Tibial nerve (tissue), 4 donors: ENCODE data around the gene PIK3AP1.

Experiments used
- EP300 ChIP-seq, 2 donors: sonication (generic); formaldehyde crosslinking; IDR thresholded peaks; one replicate each; pipeline ENCODE4 v1.6.1; 2017; ENCODE audit warnings: antibody characterized with exemption in 2 of 2, mild to moderate bottlenecking in 1 of 2
- POLR2A ChIP-seq, 2 donors: fragments of 450-650 bp; IDR thresholded peaks; one replicate each; pipeline ENCODE4 v1.6.1; 2017; ENCODE audit warnings: antibody characterized with exemption in 2 of 2, mild to moderate bottlenecking in 2 of 2, moderate library complexity in 2 of 2
- TF ChIP-seq, protein P1 (sequence below), 5 experiments: fragments of 200-600 bp in 3 of 5; fragments of 450-650 bp in 2 of 5; sonication (generic) in 3 of 5; IDR thresholded peaks; one replicate each; pipeline ENCODE4 v1.5.1; 2016 to 2019; ENCODE audit warnings: antibody characterized with exemption in 5 of 5, mild to moderate bottlenecking in 3 of 5, moderate library complexity in 2 of 5

DNA sequence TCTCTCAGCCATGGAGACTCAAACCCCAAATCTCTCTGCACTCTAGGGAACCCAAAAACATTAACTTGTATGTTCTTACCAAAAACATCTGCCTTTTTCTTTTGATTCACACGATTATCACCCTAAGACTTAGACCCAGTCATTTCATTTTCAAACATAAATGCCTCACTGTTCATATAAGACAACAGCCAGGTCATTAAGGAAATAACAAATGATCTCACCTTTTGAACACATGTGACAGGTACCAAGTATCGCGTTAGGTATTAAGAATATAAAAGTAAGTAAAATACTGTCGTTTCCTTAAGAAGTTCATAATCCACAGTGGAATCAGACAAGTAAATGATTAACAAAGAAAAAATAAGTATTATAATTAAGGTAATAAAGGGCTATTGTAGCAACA lies 142.3 kb downstream of the PIK3AP1 start:
- TF ChIP-seq EP300 (IDR thresholded peaks at IDR 0.05) (no peak), POLR2A (IDR thresholded peaks at IDR 0.05) (no peak)
- TF ChIP-seq, protein P1, sequence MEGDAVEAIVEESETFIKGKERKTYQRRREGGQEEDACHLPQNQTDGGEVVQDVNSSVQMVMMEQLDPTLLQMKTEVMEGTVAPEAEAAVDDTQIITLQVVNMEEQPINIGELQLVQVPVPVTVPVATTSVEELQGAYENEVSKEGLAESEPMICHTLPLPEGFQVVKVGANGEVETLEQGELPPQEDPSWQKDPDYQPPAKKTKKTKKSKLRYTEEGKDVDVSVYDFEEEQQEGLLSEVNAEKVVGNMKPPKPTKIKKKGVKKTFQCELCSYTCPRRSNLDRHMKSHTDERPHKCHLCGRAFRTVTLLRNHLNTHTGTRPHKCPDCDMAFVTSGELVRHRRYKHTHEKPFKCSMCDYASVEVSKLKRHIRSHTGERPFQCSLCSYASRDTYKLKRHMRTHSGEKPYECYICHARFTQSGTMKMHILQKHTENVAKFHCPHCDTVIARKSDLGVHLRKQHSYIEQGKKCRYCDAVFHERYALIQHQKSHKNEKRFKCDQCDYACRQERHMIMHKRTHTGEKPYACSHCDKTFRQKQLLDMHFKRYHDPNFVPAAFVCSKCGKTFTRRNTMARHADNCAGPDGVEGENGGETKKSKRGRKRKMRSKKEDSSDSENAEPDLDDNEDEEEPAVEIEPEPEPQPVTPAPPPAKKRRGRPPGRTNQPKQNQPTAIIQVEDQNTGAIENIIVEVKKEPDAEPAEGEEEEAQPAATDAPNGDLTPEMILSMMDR (IDR thresholded peaks at IDR 0.05): no peak
